ENCODE data around the gene LCOR. TPM values are rescaled to one million over a fixed set of nuclear protein-coding genes. Genes with fewer than 3 reads are reported as not detected.

The LCOR gene
- total and polyA plus RNA-seq, 2 of the 13 experiments (the other 11 are each of a cell fraction or from before 2014, with no cell fraction given) = 12.4 to 23.7 TPM

DNA sequence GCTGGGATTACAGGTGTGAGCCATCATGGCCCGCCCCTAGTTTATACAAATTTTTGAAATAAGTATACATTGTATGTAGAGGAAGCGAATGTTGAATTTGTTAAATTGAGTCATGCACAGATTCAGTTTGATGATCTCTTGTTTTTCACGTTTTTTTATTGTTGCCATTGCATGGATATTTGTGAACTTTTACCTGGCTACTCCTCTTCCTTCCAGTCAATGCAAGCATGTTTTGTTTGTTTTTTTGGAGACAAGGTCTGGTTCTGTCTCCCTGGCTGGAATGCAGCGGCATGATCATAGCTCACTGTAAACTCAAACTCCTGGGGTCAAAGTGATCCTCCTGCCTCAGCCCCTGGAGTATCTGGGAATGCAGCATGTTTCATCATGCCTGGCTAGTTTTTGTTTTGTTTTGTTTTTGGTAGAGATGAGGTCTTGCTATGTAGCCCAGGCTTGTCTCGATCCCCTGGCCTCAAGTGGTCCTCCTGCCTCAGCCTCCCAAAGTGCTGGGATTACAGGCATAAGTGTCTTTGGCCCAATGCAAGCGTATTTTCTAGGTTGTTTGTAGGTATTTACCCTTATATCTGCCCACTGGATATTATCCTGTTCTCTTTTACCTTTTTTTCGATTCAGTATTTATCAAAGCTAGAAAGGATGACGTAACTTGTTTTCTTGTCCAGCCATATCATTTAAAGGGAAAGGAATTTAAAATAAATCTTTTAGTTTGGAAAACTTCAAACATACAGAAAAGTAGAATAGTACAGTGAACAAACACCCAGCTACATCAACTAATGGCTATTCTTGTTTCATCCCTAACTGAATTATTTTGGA lies 11.0 kb downstream of the LCOR start (continued):
- TF ChIP-seq, protein P1, sequence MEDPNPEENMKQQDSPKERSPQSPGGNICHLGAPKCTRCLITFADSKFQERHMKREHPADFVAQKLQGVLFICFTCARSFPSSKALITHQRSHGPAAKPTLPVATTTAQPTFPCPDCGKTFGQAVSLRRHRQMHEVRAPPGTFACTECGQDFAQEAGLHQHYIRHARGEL (CRISPR knock-in tag; IDR thresholded peaks at IDR 0.05) = no peak
- TF ChIP-seq RARG (CRISPR knock-in tag; IDR thresholded peaks at IDR 0.05; ENCODE audit: low read depth) = no peak
- TF ChIP-seq SOX5 (CRISPR knock-in tag; IDR thresholded peaks at IDR 0.05; ENCODE audit: borderline replicate concordance) = peak; percentile 94
- TF ChIP-seq ZNF644 (CRISPR knock-in tag; IDR thresholded peaks at IDR 0.05; ENCODE audit: low read depth) = peak; percentile 51; the same call in 1 of the 2 replicates
- TF ChIP-seq, protein P2, sequence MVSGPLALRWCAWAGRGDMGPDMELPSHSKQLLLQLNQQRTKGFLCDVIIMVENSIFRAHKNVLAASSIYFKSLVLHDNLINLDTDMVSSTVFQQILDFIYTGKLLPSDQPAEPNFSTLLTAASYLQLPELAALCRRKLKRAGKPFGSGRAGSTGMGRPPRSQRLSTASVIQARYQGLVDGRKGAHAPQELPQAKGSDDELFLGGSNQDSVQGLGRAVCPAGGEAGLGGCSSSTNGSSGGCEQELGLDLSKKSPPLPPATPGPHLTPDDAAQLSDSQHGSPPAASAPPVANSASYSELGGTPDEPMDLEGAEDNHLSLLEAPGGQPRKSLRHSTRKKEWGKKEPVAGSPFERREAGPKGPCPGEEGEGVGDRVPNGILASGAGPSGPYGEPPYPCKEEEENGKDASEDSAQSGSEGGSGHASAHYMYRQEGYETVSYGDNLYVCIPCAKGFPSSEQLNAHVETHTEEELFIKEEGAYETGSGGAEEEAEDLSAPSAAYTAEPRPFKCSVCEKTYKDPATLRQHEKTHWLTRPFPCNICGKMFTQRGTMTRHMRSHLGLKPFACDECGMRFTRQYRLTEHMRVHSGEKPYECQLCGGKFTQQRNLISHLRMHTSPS (CRISPR knock-in tag; IDR thresholded peaks at IDR 0.05; ENCODE audit: low read depth) = no peak
- TF ChIP-seq, protein P3, sequence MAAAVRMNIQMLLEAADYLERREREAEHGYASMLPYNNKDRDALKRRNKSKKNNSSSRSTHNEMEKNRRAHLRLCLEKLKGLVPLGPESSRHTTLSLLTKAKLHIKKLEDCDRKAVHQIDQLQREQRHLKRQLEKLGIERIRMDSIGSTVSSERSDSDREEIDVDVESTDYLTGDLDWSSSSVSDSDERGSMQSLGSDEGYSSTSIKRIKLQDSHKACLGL (CRISPR knock-in tag; IDR thresholded peaks at IDR 0.05) = no peak
- TF ChIP-seq RBAK (CRISPR knock-in tag; IDR thresholded peaks at IDR 0.05) = no peak
- peak; percentile 80; the same call in 1 of the 2 replicates for TF ChIP-seq ZNF331 (CRISPR knock-in tag; IDR thresholded peaks at IDR 0.05)
- peak; percentile 43; the same call in 1 of the 2 replicates for TF ChIP-seq GABPB1 (CRISPR knock-in tag; IDR thresholded peaks at IDR 0.05)
- TF ChIP-seq ZNF790 (CRISPR knock-in tag; IDR thresholded peaks at IDR 0.05; ENCODE audit: borderline replicate concordance) = no peak
- no peak for TF ChIP-seq ZNF782 (CRISPR knock-in tag; IDR thresholded peaks at IDR 0.05; ENCODE audit: borderline replicate concordance)
- no peak for TF ChIP-seq GTF2F1 (IDR thresholded peaks at IDR 0.05; ENCODE audit: low read length)
- no peak for TF ChIP-seq PHF20 (CRISPR knock-in tag; IDR thresholded peaks at IDR 0.05)
- TF ChIP-seq, protein P4, sequence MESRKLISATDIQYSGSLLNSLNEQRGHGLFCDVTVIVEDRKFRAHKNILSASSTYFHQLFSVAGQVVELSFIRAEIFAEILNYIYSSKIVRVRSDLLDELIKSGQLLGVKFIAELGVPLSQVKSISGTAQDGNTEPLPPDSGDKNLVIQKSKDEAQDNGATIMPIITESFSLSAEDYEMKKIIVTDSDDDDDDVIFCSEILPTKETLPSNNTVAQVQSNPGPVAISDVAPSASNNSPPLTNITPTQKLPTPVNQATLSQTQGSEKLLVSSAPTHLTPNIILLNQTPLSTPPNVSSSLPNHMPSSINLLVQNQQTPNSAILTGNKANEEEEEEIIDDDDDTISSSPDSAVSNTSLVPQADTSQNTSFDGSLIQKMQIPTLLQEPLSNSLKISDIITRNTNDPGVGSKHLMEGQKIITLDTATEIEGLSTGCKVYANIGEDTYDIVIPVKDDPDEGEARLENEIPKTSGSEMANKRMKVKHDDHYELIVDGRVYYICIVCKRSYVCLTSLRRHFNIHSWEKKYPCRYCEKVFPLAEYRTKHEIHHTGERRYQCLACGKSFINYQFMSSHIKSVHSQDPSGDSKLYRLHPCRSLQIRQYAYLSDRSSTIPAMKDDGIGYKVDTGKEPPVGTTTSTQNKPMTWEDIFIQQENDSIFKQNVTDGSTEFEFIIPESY (CRISPR knock-in tag; IDR thresholded peaks at IDR 0.05) = peak; percentile 77; the same call in 1 of the 2 replicates
- TF ChIP-seq ZNF501 (CRISPR knock-in tag; IDR thresholded peaks at IDR 0.05) = peak; percentile 83
- no peak for TF ChIP-seq HES4 (CRISPR knock-in tag; IDR thresholded peaks at IDR 0.05; ENCODE audit: borderline replicate concordance)
- peak; percentile 74 for TF ChIP-seq CBFB (CRISPR knock-in tag; IDR thresholded peaks at IDR 0.05)
- TF ChIP-seq, protein P5, sequence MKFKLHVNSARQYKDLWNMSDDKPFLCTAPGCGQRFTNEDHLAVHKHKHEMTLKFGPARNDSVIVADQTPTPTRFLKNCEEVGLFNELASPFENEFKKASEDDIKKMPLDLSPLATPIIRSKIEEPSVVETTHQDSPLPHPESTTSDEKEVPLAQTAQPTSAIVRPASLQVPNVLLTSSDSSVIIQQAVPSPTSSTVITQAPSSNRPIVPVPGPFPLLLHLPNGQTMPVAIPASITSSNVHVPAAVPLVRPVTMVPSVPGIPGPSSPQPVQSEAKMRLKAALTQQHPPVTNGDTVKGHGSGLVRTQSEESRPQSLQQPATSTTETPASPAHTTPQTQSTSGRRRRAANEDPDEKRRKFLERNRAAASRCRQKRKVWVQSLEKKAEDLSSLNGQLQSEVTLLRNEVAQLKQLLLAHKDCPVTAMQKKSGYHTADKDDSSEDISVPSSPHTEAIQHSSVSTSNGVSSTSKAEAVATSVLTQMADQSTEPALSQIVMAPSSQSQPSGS (CRISPR knock-in tag; IDR thresholded peaks at IDR 0.05) = peak; percentile 91
- TF ChIP-seq ATM (IDR thresholded peaks at IDR 0.05; ENCODE audit: borderline replicate concordance) = no peak
- no peak for TF ChIP-seq ZFP36 (IDR thresholded peaks at IDR 0.05; ENCODE audit: borderline replicate concordance, low read depth, low read length, partially characterized antibody)
- TF ChIP-seq NFRKB (IDR thresholded peaks at IDR 0.05) = no peak
- no peak for TF ChIP-seq EZH2 (conservative IDR thresholded peaks at IDR 0.05; ENCODE audit: low read depth, low read length)
- TF ChIP-seq MZF1 (CRISPR knock-in tag; IDR thresholded peaks at IDR 0.05; ENCODE audit: borderline replicate concordance) = no peak
- TF ChIP-seq ZNF570 (CRISPR knock-in tag; IDR thresholded peaks at IDR 0.05; ENCODE audit: borderline replicate concordance) = no peak
- no peak for TF ChIP-seq ZNF160 (CRISPR knock-in tag; IDR thresholded peaks at IDR 0.05)
